HG03565 (cell line): ENCODE measurements around the gene PTPRN2.

ENCODE experiments used
- ATAC-seq: cut with Tn5 transposase; IDR thresholded peaks from one replicate; pipeline ENCODE4 v1.9.1; 2021; ENCODE audit warnings: mild to moderate bottlenecking, moderate library complexity; ENCODE audit not compliant: unreplicated experiment

The PTPRN2 gene

GRCh38 chr7:158329686-158330085 lies 257.9 kb downstream of the PTPRN2 start:
- ATAC-seq: no peak

DNA sequence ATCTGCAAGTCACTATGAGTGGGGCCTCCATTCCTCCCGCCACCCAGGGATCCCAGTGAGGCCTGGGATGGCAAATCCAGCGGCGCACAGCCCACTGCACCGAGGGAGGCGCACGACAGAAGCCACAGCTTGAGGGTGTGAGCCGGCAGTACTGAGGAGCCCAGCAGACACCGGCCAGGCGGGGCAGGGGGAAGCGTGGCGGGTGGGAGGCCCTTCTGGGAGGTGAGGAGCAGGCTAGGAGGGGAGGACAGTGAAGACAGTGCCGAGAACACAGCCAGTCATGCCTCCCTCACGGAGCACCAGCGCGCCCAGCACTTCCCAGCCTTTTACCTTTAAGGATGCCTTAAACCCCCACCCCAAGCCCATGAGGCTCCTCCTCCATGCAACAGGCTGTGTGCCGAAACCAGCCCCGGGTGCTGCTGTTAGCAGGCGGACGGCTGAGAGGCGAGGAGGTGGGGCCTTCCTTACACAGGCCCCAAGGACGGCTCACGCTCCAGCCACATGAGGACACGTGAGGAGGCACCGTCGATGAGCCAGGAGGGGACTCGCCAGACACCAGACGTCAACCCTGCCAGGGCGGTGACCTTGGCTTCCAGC lies 258.5 kb downstream of the PTPRN2 start:
- no peak for ATAC-seq

DNA sequence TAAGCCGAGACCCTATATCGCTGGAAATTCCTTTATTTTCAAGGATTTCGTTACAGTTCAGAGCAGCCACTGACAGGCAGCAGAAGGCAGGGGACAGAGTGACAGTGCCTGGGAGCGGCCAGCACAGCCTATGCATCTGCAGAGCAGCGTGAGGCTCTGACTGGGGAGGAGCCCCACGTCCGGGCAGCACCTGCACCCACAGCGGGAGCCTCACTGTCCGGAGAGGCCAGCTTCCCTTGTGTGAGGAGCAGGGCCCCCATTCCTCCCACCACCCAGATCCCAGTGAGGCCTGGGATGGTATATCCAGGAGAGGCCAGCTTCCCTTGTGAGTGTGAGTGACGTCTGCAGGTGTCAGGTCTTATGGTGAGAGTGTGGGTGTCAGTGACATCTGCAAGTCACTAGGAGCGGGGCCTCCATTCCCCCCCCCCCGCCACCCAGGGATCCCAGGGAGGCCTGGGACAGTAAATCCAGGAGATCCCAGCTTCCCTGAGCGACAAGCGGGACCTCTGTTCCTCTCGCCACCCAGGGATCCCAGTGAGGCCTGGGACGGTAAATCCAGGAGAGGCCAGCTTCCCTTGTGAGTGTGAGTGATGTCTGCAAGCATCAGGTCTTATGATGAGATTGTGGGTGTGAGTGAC lies 259.1 kb downstream of the PTPRN2 start:
- ATAC-seq: no peak

DNA sequence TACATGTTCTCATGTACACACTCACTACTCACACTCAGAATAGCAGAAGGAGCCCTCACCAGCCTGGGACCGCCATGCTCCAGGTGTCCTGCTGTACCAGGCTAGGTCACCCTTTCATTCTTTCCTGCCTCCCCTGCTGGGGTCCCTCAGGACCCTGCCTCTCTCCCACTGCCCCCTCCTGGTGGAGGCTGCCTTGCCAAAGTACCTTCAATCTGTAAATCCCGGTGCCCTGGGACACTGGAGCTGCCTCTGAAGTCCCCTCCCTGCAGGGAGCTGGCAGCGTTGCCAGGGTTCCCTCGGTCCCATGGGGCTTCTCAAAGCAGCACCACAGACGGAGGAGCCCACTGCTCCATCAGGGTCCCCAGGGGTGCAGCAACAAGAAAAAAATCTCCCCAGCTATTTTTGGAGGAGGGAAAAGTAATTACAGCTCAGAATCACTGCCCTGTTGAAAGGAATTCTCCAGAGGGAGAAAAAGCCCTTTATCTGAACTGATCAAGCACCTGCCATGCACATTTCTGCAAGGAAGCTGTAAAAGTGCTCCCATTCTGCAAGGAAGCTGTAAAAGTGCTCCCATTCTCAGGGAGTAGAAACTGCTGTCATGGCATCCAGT lies 259.9 kb downstream of the PTPRN2 start:
- ATAC-seq: no peak

DNA sequence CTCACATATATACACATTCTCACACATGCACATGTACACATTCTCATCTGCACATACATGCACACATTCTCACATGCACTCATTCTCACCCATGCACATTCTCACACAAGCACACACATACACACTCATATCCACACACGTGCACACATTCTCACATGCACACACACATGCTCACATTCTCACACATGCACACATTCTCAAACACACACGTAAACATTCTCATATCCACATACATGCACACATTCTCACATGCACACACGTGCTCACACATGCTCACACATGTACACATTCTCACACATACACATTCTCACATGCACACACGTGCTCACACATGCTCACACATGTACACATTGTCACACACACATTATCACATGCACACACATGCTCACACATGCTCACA lies 260.6 kb downstream of the PTPRN2 start:
- ATAC-seq: no peak

- ATAC-seq: no peak
Observed at GRCh38 chr7:158325530-158326381, 261.9 kb downstream of the PTPRN2 start.

GRCh38 chr7:158324397-158325360 lies 262.9 kb downstream of the PTPRN2 start:
- ATAC-seq: no peak

GRCh38 chr7:158323741-158324396 lies 263.8 kb downstream of the PTPRN2 start:
- ATAC-seq: no peak

- ATAC-seq: no peak
Observed at GRCh38 chr7:158322616-158323530, 264.8 kb downstream of the PTPRN2 start.

DNA sequence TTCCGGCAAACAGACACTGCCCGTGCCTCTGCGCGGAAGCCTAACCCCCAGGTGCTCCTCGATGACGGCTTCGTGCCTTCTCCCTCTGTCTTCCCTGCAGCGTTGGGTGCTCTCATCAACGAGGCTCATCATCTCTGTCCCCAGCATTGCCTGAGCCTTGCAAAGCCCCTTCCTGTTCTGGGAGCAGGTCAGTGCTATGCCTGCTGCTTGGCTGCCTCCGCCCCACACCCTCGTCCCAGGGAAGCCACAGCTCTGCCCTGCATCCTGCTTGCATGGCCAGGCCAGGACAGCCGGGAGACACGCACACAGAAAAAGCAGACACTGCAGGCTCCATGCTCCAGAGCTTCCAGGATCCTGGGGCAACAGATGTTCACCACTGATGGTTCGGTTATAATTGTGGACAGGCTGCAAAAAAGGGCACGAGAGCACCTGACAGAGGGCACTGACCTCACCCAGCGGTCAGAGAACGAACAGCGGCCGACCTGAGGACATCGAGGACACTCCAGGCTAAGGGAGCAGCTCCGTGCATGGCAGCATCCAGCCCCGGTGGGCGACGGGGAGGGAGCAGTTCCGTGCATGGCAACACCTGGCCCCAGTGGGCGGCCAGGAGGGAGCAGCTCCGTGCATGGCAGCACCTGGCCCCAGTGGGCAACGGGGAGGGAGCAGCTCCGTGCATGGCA lies 265.5 kb downstream of the PTPRN2 start:
- no peak for ATAC-seq

- ATAC-seq: no peak
Observed at GRCh38 chr7:158321056-158321700, 266.4 kb downstream of the PTPRN2 start.

DNA sequence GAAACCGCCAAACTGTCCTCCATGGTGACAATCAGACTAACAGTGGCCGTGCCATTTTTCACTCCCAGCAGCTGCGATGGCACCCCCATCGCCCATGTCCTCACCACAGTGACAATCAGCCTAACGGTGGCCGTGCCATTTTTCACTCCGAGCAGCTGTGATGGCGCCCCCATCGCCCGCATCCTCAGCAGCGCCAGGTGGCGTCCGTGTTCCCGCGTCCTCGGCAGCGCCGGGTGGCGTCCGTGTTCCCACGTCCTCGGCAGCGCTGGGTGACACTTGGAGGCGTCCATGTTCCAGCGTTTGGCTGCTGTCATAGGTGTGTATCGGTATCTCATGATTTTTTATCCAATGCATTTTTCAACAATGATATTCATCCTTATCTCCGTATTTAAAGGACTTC lies 267.3 kb downstream of the PTPRN2 start:
- ATAC-seq: no peak

DNA sequence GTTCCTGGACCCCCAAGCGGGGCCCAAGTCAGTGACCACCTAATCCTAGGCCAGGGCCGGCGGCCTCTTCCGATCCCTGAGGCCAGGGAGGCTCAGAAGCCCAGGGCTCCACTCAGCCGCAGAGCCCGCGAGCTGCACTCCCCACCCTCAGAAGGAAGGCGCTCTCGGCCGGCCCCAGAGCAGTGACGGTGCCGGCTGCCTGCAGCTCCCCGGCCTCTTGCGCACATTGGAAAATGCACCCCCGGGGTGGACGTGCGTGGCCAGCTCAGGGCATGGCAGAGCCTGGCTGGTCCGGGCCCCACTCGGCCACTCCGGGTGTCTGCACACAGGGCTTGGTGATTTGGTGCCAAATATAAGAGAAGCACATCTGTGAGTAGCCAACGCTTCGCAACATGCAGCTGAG lies 269.1 kb downstream of the PTPRN2 start:
- no peak for ATAC-seq

GRCh38 chr7:158317238-158318205 lies 270.1 kb downstream of the PTPRN2 start:
- no peak for ATAC-seq

DNA sequence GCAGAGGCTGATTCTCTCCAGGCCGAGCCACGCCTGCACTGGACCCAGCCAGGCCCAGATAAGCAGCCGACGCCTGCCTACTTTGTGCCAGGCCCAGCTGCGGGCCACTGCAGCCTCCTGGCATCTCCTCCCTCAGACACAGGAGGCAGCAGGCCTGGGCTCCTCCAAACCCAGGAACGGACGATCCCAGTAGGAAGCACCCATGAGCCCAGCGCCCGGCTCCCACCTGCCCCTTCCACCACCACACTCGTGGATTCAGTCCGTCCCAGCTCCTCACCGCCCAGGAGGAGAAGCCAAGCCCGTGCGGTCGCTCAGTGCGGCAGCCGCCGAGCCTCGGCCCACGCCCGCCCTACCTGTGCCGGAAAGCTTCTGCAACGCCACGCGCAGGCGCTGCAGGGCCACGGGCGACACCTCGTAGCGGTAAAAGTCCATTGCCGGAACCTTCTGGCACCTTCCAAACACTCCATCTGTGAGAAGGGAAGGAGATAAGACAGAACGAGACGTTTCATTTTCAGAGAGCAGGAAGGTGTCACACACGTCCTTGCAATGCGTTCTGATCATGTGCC lies 271.1 kb downstream of the PTPRN2 start:
- no peak for ATAC-seq

DNA sequence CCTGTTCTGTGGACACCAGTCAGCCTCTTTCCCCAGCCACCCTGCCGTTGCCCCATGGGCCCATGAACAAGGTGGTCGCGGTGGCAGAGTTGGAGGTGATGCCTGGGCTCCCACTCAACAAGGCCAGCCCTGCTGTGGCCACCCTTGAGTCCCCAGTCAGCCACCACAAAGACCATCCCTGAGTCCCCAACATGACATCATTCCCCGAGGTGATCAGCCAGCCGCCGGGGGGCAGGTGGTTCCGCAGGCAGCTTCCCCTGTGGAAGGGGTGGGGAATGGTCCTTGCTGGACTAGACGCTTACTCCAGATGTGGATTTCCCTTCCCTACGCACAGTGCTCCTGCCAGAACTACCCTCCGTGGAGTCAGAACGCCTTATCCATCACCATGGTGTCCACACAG lies 271.7 kb downstream of the PTPRN2 start:
- no peak for ATAC-seq
